ENCODE data around the gene CYTL1. TPM values are rescaled to one million over a fixed set of nuclear protein-coding genes. Genes with fewer than 3 reads are reported as not detected.

The CYTL1 gene
- total RNA-seq (2011; cell fraction: chromatin; rRNA removed; ENCODE audit: low replicate concordance), result not detected in 2 replicates
- not detected in 2 replicates for total RNA-seq (2011; cell fraction: nucleolus; rRNA removed)
- not detected in 2 replicates for total RNA-seq (2011; cell fraction: nucleoplasm; rRNA removed)
- total RNA-seq (2014; rRNA removed) (not detected in 2 replicates), total RNA-seq (2014; rRNA removed; fragmentation: Illumina TruSeq; extraction: Trizol) (not detected in 2 replicates), total RNA-seq (2015; rRNA removed; fragmentation: Illumina TruSeq; extraction: Trizol) (not detected in 2 replicates), total RNA-seq (2021) (not detected in 2 replicates), polyA plus RNA-seq (2011; rRNA removed) (not detected in 2 replicates), polyA plus RNA-seq (2014; fragmentation: Illumina TruSeq; extraction: Trizol) (not detected in 2 replicates), polyA plus RNA-seq (2014; fragmentation: Nextera tagmentation; extraction: Ambion mirVana) (not detected), polyA plus RNA-seq (2014; rRNA removed) (not detected in 2 replicates), polyA minus RNA-seq (2011; rRNA and poly(A)+ RNA removed) (not detected in 2 replicates), Bru-seq, nascent RNA (not detected), BruChase-seq, experiment 1, labeled RNA remaining after a 2-hour chase (not detected), BruChase-seq, experiment 2, labeled RNA remaining after a 6-hour chase (not detected)
- polyA plus RNA-seq (2011; cell fraction: cytosol; rRNA removed), result not detected in 2 replicates
- polyA plus RNA-seq (2011; cell fraction: nucleus; rRNA removed), result not detected in 2 replicates
- 0.19 TPM in 1 of 2 replicates, not detected in the other for polyA plus RNA-seq (2012)
- polyA minus RNA-seq (2011; cell fraction: cytosol; rRNA and poly(A)+ RNA removed), result not detected in 2 replicates
- polyA minus RNA-seq (2011; cell fraction: nucleus; rRNA and poly(A)+ RNA removed), result not detected in 2 replicates
- long read RNA-seq, experiment 1, result 0 reads
- long read RNA-seq, experiment 2, result 0 reads
- long read RNA-seq, experiment 3, result 0 reads

- in situ Hi-C loops (cut with MboI), result no loop called here
- Histone ChIP-seq H3K9me1 (ENCODE audit: control insufficient read depth, insufficient read depth, low read length) (no peaks in the 10 kb centered on the region), H3K36me3 (ENCODE audit: control insufficient read depth, insufficient read depth, low read length) (no peaks in the 10 kb centered on the region), H3K79me2 (ENCODE audit: control insufficient read depth, insufficient read depth, low read length) (no peaks in the 10 kb centered on the region), H3K9ac (ENCODE audit: insufficient read depth in 1 of 2, low read depth in 2 of 2, low read length in 2 of 2) (peak within 1 kb of the TSS in 1 of 2 experiments; percentile 22; a peak in 1 of 4 replicates), H3K4me2 (ENCODE audit: insufficient read depth, low read length) (no peak within 1 kb of the TSS), H2AFZ (ENCODE audit: low read depth, low read length) (peak within 1 kb of the TSS; percentile 59; the same call in 1 of the 2 replicates), H3K27me3 (ENCODE audit: control insufficient read depth in 2 of 2, insufficient read depth in 2 of 2, low read length in 2 of 2) (peaks cover 0 to 18% of the 10 kb centered on the region in 2 experiments; a peak in 2 of 5 replicates), H3K9me3 (replicated peaks; ENCODE audit: control insufficient read depth, insufficient read depth, low read depth, low read length) (no peaks in the 10 kb centered on the region), H4K20me1 (replicated peaks; ENCODE audit: control insufficient read depth, insufficient read depth, low read length) (no peaks in the 10 kb centered on the region), H3K4me1 (replicated peaks in 1 of 2; ENCODE audit: control insufficient read depth in 2 of 2, insufficient read depth in 2 of 2, low read length in 2 of 2) (peaks cover 2 to 9% of the 10 kb centered on the region in 2 experiments; a peak in 4 of 5 replicates), H3K27ac (ENCODE audit: extremely low read depth, low read depth, low read length) (no peak within 1 kb of the TSS), H3K4me3 (no peak within 1 kb of the TSS)
- no peak for FAIRE-seq
- DNase-seq (ENCODE audit: extremely low read depth in 1 of 4, low spot score in 3 of 4), result no peak
- ATAC-seq, result no peak
- CTCF ChIA-PET (ENCODE audit: low intra/inter-chr PET ratio), result no interaction called here
- intact Hi-C loops (cut with micrococcal nuclease), result no loop called here
- POLR2A ChIA-PET, result no interaction called here
- WGBS (ENCODE audit: insufficient coverage, low coverage, missing lambda C conversion rate), result 47% methylated on average over 12 of the region's 28 CpGs
- no TSS peak for BruUV-seq (replicated peaks)
- TF ChIP-seq ZNF217 (CRISPR knock-in tag; IDR thresholded peaks at IDR 0.05) (no peak), XRCC3 (IDR thresholded peaks at IDR 0.05) (no peak), EWSR1 (IDR thresholded peaks at IDR 0.05; ENCODE audit: borderline replicate concordance, low read depth, partially characterized antibody) (no peak), NR0B1 (IDR thresholded peaks at IDR 0.05; ENCODE audit: partially characterized antibody) (no peak), SMARCB1 (IDR thresholded peaks at IDR 0.05; ENCODE audit: insufficient read length, low read depth) (no peak), BCLAF1 (IDR thresholded peaks at IDR 0.05; ENCODE audit: borderline replicate concordance in 1 of 2, control insufficient read depth in 1 of 2, low read depth in 2 of 2, low read length in 1 of 2) (no peak)
These were observed at the start of gene CYTL1 for GRCh38 chr4:5019274-5019673. Gene CYTL1 (minus strand): TSS chr4:5019458. CDS start chr4:5019445, 13 bp downstream.
